K562 (cell line): ENCODE results near the gene IGF2. TPM values are rescaled to one million over a fixed set of nuclear protein-coding genes. Genes with fewer than 3 reads are reported as not detected.

Experiments used
- ATAC-seq: fragments of 200-7000 bp; cut with Tn5 transposase; 3 replicates; pipeline ENCODE4 v1.9.1; 2020; ENCODE audit warnings: moderate library complexity
- BruUV-seq: library from RNA; stranded (reverse); fragments of 400-500 nt; replicated peaks from 2 replicates; lab custom pipeline; 2021; lab: Mats Ljungman, UMichigan
- CTCF ChIA-PET: fragments of 300-600 bp; formaldehyde crosslinking; extraction: SDS; loops from one replicate; lab custom pipeline; 2021; ENCODE audit warnings: low intra/inter-chr PET ratio; lab: Yijun Ruan, JAX
- POLR2A ChIA-PET: fragments of 300-600, 350-650 bp; sonication (Branson Sonifier 250); formaldehyde crosslinking; extraction: SDS; loops from one replicate; lab custom pipeline; 2021; ENCODE audit warnings: antibody characterized with exemption, inconsistent platforms; lab: Yijun Ruan, JAX
- DNase-seq, 4 experiments: peaks; one replicate each; pipeline versions ENCODE4 v3.0.0 to v3.0.0-alpha.2; 2011 to 2018; ENCODE audit warnings: low spot score in 3 of 4, mixed read lengths in 3 of 4; ENCODE audit errors: extremely low read depth in 1 of 4
- FAIRE-seq: peaks from 2 replicates; lab custom pipeline; 2011; peaks lifted over from hg19 to GRCh38; lab: Jason Lieb, UNC
- H2AFZ ChIP-seq: 2 replicates; pipeline ENCODE4 v1.6.0; 2011; ENCODE audit warnings: low read depth, low read length, control low read depth, inconsistent platforms
- H3K27ac ChIP-seq: fragments of 200-600 bp; 3 replicates; pipeline ENCODE4 v1.8.0; 2011; ENCODE audit warnings: low read depth, mild to moderate bottlenecking, control low read depth, inconsistent platforms, low read length, moderate library complexity, mixed read lengths; ENCODE audit errors: extremely low read depth
- H3K27me3 ChIP-seq, 2 experiments: fragments of 300-600 bp in 1 of 2; 2 replicates in 1 of 2; 3 replicates in 1 of 2; pipeline versions ENCODE4 v1.6.0 to v1.8.0; 2011; ENCODE audit warnings: inconsistent platforms in 2 of 2, low read length in 2 of 2, mild to moderate bottlenecking in 1 of 2, mixed read lengths in 1 of 2, moderate library complexity in 1 of 2; ENCODE audit not compliant: control insufficient read depth in 2 of 2, insufficient read depth in 2 of 2
- H3K36me3 ChIP-seq: fragments of 300-600 bp; 3 replicates; pipeline ENCODE4 v1.8.0; 2011; ENCODE audit warnings: mild to moderate bottlenecking, low read length, inconsistent platforms; ENCODE audit not compliant: control insufficient read depth, insufficient read depth
- H3K4me1 ChIP-seq, 2 experiments: fragments of 200-600 bp in 1 of 2; replicated peaks in 1 of 2; 2 replicates in 1 of 2; 3 replicates in 1 of 2; pipeline versions ENCODE4 v1.5.1 to v1.8.0; 2011; ENCODE audit warnings: inconsistent platforms in 2 of 2, low read length in 2 of 2, mild to moderate bottlenecking in 1 of 2, mixed read lengths in 1 of 2, moderate library complexity in 1 of 2; ENCODE audit not compliant: control insufficient read depth in 2 of 2, insufficient read depth in 2 of 2
- H3K4me2 ChIP-seq: 2 replicates; pipeline ENCODE4 v1.6.1; 2011; ENCODE audit warnings: low read length, control low read depth, inconsistent platforms, mixed read lengths; ENCODE audit not compliant: insufficient read depth
- H3K4me3 ChIP-seq: fragments of 200-600 bp; sonication (generic), shearing (Covaris generic); 2 replicates; pipeline ENCODE4 v1.5.1; 2016; ENCODE audit warnings: control low read depth, inconsistent platforms
- H3K79me2 ChIP-seq: fragments of 200-600 bp; 3 replicates; pipeline ENCODE4 v1.8.0; 2011; ENCODE audit warnings: low read length, inconsistent platforms; ENCODE audit not compliant: control insufficient read depth, insufficient read depth
- H3K9ac ChIP-seq, 2 experiments: 2 replicates each; pipeline versions ENCODE4 v1.6.0 to v1.6.1; 2011; ENCODE audit warnings: low read depth in 2 of 2, low read length in 2 of 2, control low read depth in 1 of 2, inconsistent platforms in 1 of 2, mild to moderate bottlenecking in 1 of 2, mixed read lengths in 1 of 2; ENCODE audit not compliant: insufficient read depth in 1 of 2
- H3K9me1 ChIP-seq: one replicate; pipeline ENCODE4 v1.6.0; 2011; ENCODE audit warnings: inconsistent platforms, mild to moderate bottlenecking, low read length, moderate library complexity; ENCODE audit not compliant: control insufficient read depth, insufficient read depth
- H3K9me3 ChIP-seq: replicated peaks from 2 replicates; pipeline ENCODE4 v1.5.1; 2011; ENCODE audit warnings: low read depth, low read length, inconsistent platforms; ENCODE audit not compliant: control insufficient read depth, insufficient read depth
- H4K20me1 ChIP-seq: replicated peaks from 2 replicates; pipeline ENCODE4 v1.6.1; 2011; ENCODE audit warnings: low read length, inconsistent platforms, mixed read lengths; ENCODE audit not compliant: control insufficient read depth, insufficient read depth
- JUN ChIP-seq, 2 experiments: sonication (generic) in 1 of 2; formaldehyde crosslinking in 1 of 2; IDR thresholded peaks; 2 replicates each; pipeline versions ENCODE4 v1.6.1 to v1.8.0; 2012 to 2022; ENCODE audit warnings: borderline replicate concordance in 2 of 2, mild to moderate bottlenecking in 2 of 2, improper control_type of control experiment in 1 of 2, low read depth in 1 of 2, low read length in 1 of 2, missing genetic modification reagents in 1 of 2
- SUPT5H ChIP-seq: fragments of 450-650 bp; IDR thresholded peaks from 2 replicates; pipeline ENCODE4 v1.6.1; 2016
- ZNF263 ChIP-seq: sonication (generic); formaldehyde crosslinking; IDR thresholded peaks from 2 replicates; pipeline ENCODE4 v1.8.0; 2022; ENCODE audit warnings: mild to moderate bottlenecking, missing genetic modification reagents, borderline replicate concordance
- WGBS: fragments of 100-300 bp; shearing (Covaris generic); methylation state at CpG from one replicate; pipeline ENCODE4 v1.1.6; 2016; ENCODE audit warnings: low coverage, mixed read lengths; ENCODE audit not compliant: insufficient coverage; ENCODE audit errors: missing lambda C conversion rate; 5-methylcytosine and 5-hydroxymethylcytosine counted together
- in situ Hi-C: fragments of 300-500 bp; cut with MboI; formaldehyde crosslinking; loops from 4 replicates; pipeline ENCODE4 v1.15.0; 2018; ENCODE audit warnings: inconsistent platforms, mixed read lengths
- intact Hi-C: fragments of 100-400 bp; cut with micrococcal nuclease; formaldehyde crosslinking; loops from 2 replicates; pipeline ENCODE4 v1.14.2; 2022
- polyA plus RNA-seq, 8 experiments: library from polyadenylated mRNA; depleted of rRNA in 4 of 8; stranded (reverse) in 5 of 8; unstranded in 3 of 8; fragments of >200 nt; fragmentation: Nextera tagmentation in 2 of 8; fragmentation: Illumina TruSeq in 1 of 8; extraction: Ambion mirVana in 2 of 8; extraction: Trizol in 1 of 8; gene quantifications; 2 replicates each; pipeline versions ENCODE4 v1.2.1 to v1.2.3, GENCODE V29; 2011 to 2014; ENCODE audit warnings: inconsistent platforms in 1 of 8, missing spikeins in 1 of 8
- total RNA-seq, 7 experiments: library from RNA; depleted of rRNA in 6 of 7; stranded (reverse); fragments of >200 nt in 6 of 7; fragmentation: Illumina TruSeq in 2 of 7; extraction: Trizol in 2 of 7; gene quantifications; 2 replicates each; pipeline versions ENCODE4 v1.2.1 to v1.2.3, GENCODE V29; 2011 to 2021; ENCODE audit warnings: low replicate concordance in 1 of 7

Gene IGF2
- total and polyA plus RNA-seq, 9 of the 15 experiments (the other 6 are each of a cell fraction or from before 2014, with no cell fraction given): 0.16 TPM; not detected in 8

GRCh38 chr11:2101171-2101675 lies 38.0 kb downstream of the IGF2 start:
- Histone ChIP-seq H3K9ac (0 out of 4 replicates have a peak overlapping the region, but pooled peaks of 1 of the 2 experiments have one; percentile 26), H3K4me2 (no peak overlapping the region), H3K27me3 (peaks cover 7 to 49% of the 10 kb centered on the region in 2 experiments; a peak in 4 of 5 replicates), H3K79me2 (no peaks in the 10 kb centered on the region), H3K9me3 (no peaks in the 10 kb centered on the region), H3K4me1 (peaks cover 0 to 22% of the 10 kb centered on the region in 2 experiments; a peak in 1 of 5 replicates), H4K20me1 (peaks cover 12% of the 10 kb centered on the region; the same call in 1 of the 2 replicates), H3K4me3 (no peak overlapping the region), H3K27ac (no peak overlapping the region), H2AFZ (no peak overlapping the region), H3K36me3 (no peaks in the 10 kb centered on the region), H3K9me1 (no peaks in the 10 kb centered on the region)
- BruUV-seq: no TSS peak
- in situ Hi-C loops: no loop called here
- TF ChIP-seq JUN (IDR thresholded peaks at IDR 0.05; ENCODE audit: borderline replicate concordance, low read depth, low read length) (no peak), JUN (CRISPR knock-in tag; IDR thresholded peaks at IDR 0.05; ENCODE audit: borderline replicate concordance) (no peak), ZNF263 (CRISPR knock-in tag) (no peak), SUPT5H (no peak)
- FAIRE-seq (no peak), ATAC-seq (no peak), DNase-seq (no peak)
- intact Hi-C loops: no loop called here
- ChIA-PET POLR2A (no interaction called here), CTCF (no interaction called here)
- WGBS: 1% methylated on average over 9 of the region's 10 CpGs
